ENCODE data around the gene ANO6. TPM values are rescaled to one million over a fixed set of nuclear protein-coding genes. Genes with fewer than 3 reads are reported as not detected.
A peak's percentile ranks its signal among the peaks of the same experiment; 100 is the strongest.

Gene ANO6
- total and polyA plus RNA-seq, 8 donors, result 4.4 to 78.8 (median 21.9) TPM

DNA sequence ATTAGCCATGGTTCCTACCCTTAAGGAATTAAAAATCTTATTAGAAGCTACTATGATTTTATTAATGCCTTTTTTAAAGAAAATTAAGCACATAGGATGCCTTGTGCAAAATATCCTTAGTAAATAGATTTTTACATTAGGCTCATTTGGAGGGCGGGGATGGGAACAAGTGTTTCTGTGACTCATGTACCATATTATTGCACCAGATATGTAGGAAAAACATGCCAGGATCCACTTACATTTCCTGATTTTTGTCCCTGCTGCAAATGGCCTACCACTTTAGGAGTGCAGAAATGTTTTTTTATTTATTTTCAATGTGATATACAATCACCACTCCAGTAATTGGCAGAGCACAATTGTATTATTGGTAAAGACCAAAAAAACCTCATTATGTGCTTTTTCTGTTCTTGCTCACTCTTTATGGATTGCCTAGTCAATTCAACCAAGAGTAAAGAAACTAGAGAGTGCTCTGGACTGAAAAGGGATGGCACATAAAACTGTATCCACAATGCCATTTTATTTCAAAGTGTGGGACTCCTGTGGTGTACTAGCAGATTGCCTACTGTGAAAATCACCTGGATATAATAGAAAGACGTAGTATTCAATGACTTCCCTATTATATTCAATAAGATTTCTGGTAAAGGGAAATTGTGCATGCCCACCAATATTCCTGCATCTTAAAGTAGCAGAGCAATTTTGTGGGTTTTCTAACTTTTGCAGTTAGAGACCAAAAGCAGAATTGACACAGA lies 86.9 kb downstream of the ANO6 start:
- TF ChIP-seq, protein P1, sequence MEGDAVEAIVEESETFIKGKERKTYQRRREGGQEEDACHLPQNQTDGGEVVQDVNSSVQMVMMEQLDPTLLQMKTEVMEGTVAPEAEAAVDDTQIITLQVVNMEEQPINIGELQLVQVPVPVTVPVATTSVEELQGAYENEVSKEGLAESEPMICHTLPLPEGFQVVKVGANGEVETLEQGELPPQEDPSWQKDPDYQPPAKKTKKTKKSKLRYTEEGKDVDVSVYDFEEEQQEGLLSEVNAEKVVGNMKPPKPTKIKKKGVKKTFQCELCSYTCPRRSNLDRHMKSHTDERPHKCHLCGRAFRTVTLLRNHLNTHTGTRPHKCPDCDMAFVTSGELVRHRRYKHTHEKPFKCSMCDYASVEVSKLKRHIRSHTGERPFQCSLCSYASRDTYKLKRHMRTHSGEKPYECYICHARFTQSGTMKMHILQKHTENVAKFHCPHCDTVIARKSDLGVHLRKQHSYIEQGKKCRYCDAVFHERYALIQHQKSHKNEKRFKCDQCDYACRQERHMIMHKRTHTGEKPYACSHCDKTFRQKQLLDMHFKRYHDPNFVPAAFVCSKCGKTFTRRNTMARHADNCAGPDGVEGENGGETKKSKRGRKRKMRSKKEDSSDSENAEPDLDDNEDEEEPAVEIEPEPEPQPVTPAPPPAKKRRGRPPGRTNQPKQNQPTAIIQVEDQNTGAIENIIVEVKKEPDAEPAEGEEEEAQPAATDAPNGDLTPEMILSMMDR (IDR thresholded peaks at IDR 0.05), result no peak
- no peak for TF ChIP-seq EP300 (IDR thresholded peaks at IDR 0.05)
- no peak for TF ChIP-seq POLR2AphosphoS5 (IDR thresholded peaks at IDR 0.05)
- TF ChIP-seq POLR2A (IDR thresholded peaks at IDR 0.05), result no peak
- H3K36me3 ChIP-seq, result no peaks in the 10 kb centered on the region
- 91 to 98% (median 94%) methylated on average over 2 of the region's 2 CpGs for WGBS, 5 donors
- peak overlapping the region in 1 of 5 donors; percentile 52 for H3K27ac ChIP-seq
- no peak overlapping the region for H3K4me3 ChIP-seq
- no peaks in the 10 kb centered on the region for H3K9me3 ChIP-seq
- H3K27me3 ChIP-seq, result no peaks in the 10 kb centered on the region
- DNase-seq, result no peak
- peaks cover 20 to 73% (median 41%) of the 10 kb centered on the region in 4 donors for H3K4me1 ChIP-seq
- intact Hi-C loops (cut with DNase I; ENCODE audit: low total_unique reads), result no loop called here

DNA sequence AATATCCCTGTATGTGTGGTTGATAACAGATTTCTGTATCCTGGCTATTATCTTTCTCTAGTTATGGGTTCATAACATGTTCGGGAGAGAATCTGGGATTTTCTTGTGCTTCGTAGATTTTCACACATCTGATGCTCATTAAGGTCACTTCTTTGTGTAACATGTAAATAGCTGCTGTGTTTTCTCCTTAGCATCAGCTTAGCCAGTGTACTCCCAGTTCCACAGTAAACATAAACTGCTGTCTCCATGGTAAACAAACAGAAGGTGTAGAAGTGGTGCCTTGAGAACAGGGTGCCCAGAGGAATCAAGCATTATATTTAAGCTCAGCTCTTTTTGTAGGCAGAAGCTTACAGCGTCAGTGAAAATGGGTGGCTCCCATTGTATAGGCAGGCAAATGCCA lies 88.0 kb downstream of the ANO6 start:
- intact Hi-C loops (cut with DNase I; ENCODE audit: low total_unique reads), result no loop called here
- peaks cover 20 to 63% (median 36%) of the 10 kb centered on the region in 4 donors for H3K4me1 ChIP-seq
- 33 to 57% (median 39%) methylated on average over 3 of the region's 3 CpGs for WGBS, 5 donors

DNA sequence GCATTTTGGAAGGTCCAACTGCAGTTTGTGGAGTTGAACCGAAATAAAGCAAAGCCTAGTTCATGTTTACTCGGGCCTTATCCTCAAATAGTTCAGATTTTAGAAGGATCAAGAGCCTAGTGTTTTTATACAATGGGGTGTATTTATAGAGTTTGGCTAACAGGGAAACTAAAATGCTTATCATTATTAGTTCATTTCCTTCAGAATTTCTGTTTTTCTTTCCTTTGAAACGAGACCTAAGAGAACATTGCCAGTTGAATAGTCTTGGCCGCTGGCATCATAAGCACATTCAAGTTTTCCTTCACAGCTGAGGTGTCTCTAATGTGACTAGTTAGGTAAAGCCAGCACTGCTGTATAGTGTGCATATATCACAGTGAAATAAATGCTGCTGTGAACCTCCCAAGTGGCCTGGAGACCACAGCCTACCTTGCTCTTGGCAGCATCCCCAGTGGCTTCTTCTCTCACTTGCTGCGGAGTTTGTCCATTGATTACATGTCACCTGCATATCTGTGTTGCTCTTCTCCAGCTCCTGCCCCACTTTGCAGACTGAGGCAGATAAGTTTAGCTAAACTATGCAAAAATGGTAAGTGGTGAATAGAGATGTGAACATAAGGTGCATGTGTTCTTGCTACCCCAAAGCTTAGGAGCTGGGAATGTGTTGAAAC lies 88.8 kb downstream of the ANO6 start:
- DNase-seq, result no peak
- no peaks in the 10 kb centered on the region for H3K36me3 ChIP-seq
- no peak overlapping the region for H3K4me3 ChIP-seq
- 16 to 44% (median 26%) methylated on average over 5 of the region's 5 CpGs for WGBS, 5 donors
- TF ChIP-seq POLR2A (IDR thresholded peaks at IDR 0.05) (no peak), POLR2AphosphoS5 (IDR thresholded peaks at IDR 0.05) (no peak), EP300 (IDR thresholded peaks at IDR 0.05) (no peak)
- TF ChIP-seq, protein P1 (IDR thresholded peaks at IDR 0.05), result no peak
- peak overlapping the region in 4 of 5 donors; percentile 31 to 60 (median 50) for H3K27ac ChIP-seq
- intact Hi-C loops (cut with DNase I; ENCODE audit: low total_unique reads), result no loop called here
- no peaks in the 10 kb centered on the region for H3K9me3 ChIP-seq
- H3K27me3 ChIP-seq, result no peaks in the 10 kb centered on the region
- peaks cover 14 to 63% (median 31%) of the 10 kb centered on the region in 4 donors for H3K4me1 ChIP-seq

More for the DNA sequence above, 88.0 kb downstream of the ANO6 start:
- Histone ChIP-seq H3K27ac (peak overlapping the region in 4 of 5 donors; percentile 31 to 60 (median 50)), H3K36me3 (no peaks in the 10 kb centered on the region), H3K4me3 (no peak overlapping the region), H3K9me3 (no peaks in the 10 kb centered on the region), H3K27me3 (no peaks in the 10 kb centered on the region)
- DNase-seq, result no peak
- no peak for TF ChIP-seq POLR2AphosphoS5 (IDR thresholded peaks at IDR 0.05)
- no peak for TF ChIP-seq POLR2A (IDR thresholded peaks at IDR 0.05)
- TF ChIP-seq, protein P1 (IDR thresholded peaks at IDR 0.05), result no peak
- TF ChIP-seq EP300 (IDR thresholded peaks at IDR 0.05), result no peak

DNA sequence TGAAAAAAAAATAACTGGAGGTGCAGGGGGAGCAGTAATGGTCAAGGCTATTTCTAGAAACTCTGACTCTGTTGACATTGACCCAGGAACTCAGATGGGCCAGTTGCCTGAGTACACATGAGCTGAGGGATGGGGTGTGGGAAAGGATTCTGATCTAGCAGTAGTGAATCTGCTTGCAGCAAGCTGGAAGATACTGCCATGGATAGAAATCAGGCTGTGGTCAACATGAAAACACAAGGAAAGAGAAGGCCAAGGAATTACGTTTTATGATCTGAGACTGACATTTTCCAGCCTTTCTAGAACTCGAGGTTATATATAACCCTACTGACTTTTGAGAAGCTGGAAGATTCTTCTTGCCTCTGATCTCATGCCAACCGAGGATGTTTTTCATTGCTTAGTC lies 90.0 kb downstream of the ANO6 start:
- 68 to 87% (median 74%) methylated on average over 3 of the region's 3 CpGs for WGBS, 5 donors
- intact Hi-C loops (cut with DNase I; ENCODE audit: low total_unique reads), result no loop called here
- Histone ChIP-seq H3K27me3 (no peaks in the 10 kb centered on the region), H3K4me1 (peaks cover 13 to 65% (median 35%) of the 10 kb centered on the region in 4 donors), H3K4me3 (no peak overlapping the region), H3K36me3 (no peaks in the 10 kb centered on the region), H3K27ac (peak overlapping the region in 1 of 5 donors; percentile 52), H3K9me3 (no peaks in the 10 kb centered on the region)
- DNase-seq, result peak in 1 of 2 donors; percentile 36
- TF ChIP-seq, protein P1 (IDR thresholded peaks at IDR 0.05), result no peak
- TF ChIP-seq POLR2AphosphoS5 (IDR thresholded peaks at IDR 0.05) (no peak), POLR2A (IDR thresholded peaks at IDR 0.05) (no peak), EP300 (IDR thresholded peaks at IDR 0.05) (no peak)
